Epithelial cell of proximal tubule (primary cell): ENCODE measurements around the gene SH3D21. TPM values are rescaled to one million over a fixed set of nuclear protein-coding genes. Genes with fewer than 3 reads are reported as not detected.

ENCODE experiments used
- DNase-seq: peaks from one replicate; pipeline ENCODE4 v3.0.0-alpha.2; 2011; ENCODE audit warnings: low read depth
- H3K4me3 ChIP-seq: 2 replicates; pipeline ENCODE4 v1.5.1; 2011; ENCODE audit warnings: low read depth, mild to moderate bottlenecking, low read length
- total RNA-seq: library from RNA; depleted of rRNA; stranded (reverse); fragments of >200 nt; gene quantifications from 2 replicates; pipeline ENCODE4 v1.2.3, GENCODE V29; 2015
- TF ChIP-seq, protein P1 (sequence below): conservative IDR thresholded peaks from 2 replicates; pipeline ENCODE4 v1.5.1; 2012; ENCODE audit warnings: low read depth, mild to moderate bottlenecking, low read length

SH3D21 gene
- total RNA-seq, 1 donor from 2014 or later: 20.3 TPM

- no peak for DNase-seq
- no peak overlapping the region for H3K4me3 ChIP-seq
- TF ChIP-seq, protein P1, sequence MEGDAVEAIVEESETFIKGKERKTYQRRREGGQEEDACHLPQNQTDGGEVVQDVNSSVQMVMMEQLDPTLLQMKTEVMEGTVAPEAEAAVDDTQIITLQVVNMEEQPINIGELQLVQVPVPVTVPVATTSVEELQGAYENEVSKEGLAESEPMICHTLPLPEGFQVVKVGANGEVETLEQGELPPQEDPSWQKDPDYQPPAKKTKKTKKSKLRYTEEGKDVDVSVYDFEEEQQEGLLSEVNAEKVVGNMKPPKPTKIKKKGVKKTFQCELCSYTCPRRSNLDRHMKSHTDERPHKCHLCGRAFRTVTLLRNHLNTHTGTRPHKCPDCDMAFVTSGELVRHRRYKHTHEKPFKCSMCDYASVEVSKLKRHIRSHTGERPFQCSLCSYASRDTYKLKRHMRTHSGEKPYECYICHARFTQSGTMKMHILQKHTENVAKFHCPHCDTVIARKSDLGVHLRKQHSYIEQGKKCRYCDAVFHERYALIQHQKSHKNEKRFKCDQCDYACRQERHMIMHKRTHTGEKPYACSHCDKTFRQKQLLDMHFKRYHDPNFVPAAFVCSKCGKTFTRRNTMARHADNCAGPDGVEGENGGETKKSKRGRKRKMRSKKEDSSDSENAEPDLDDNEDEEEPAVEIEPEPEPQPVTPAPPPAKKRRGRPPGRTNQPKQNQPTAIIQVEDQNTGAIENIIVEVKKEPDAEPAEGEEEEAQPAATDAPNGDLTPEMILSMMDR: no peak
Measured at GRCh38 chr1:36349241-36349671, 43.1 kb downstream of the SH3D21 start.

GRCh38 chr1:36349839-36350238, 43.7 kb downstream of the SH3D21 start:
- TF ChIP-seq, protein P1: no peak
- no peak for DNase-seq
- H3K4me3 ChIP-seq: no peak overlapping the region

DNA sequence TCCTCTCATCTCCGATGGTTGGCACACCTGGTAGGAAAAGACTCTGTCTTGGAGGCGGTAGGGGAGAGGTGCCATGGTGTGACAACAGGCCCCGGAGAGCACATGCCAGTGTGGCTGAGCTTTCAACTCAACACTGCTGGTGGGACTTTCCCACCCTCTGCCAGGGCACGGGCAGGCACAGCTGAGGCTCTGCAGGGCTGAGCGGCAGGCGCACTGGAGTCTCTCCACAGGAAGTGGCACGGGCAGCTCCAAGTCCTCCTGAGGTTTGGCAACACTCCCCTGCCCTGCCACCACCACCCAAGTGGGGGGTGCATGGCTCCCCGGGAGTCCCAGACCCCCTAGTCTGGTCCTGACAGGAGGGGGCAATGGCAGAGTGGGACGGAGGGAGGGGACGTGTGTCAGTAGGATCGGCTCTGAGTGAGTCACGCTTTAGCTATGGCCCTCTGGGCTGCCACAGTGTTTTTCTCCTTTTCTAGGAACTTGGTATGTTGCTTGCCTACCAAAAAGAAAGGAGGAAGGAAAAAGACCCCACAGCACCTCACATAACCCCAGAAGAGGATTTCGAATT, 44.6 kb downstream of the SH3D21 start:
- peak; percentile 63 for DNase-seq
- TF ChIP-seq, protein P1: no peak
- no peak overlapping the region for H3K4me3 ChIP-seq

- no peak overlapping the region for H3K4me3 ChIP-seq
- peak; percentile 63 for DNase-seq
- TF ChIP-seq, protein P1: peak; percentile 3
Measured at GRCh38 chr1:36351227-36351977, 45.2 kb downstream of the SH3D21 start.

- DNase-seq: no peak
Measured at GRCh38 chr1:36352125-36352909, 46.1 kb downstream of the SH3D21 start.

More at GRCh38 chr1:36352125-36352909, 46.1 kb downstream of the SH3D21 start:
- H3K4me3 ChIP-seq: no peak overlapping the region
- TF ChIP-seq, protein P1: peak; percentile 18
